Stimulated activated CD8-positive, alpha-beta memory T cell treated with anti-CD3 and anti-CD28 coated beads, Interleukin-4, amount 100 ng/mL, for 48 hours (primary cell): ENCODE data around the gene NRIP1.
A peak's percentile ranks its signal among the peaks of the same experiment; 100 is the strongest.

Experiments used
- DNase-seq: peaks from one replicate; pipeline ENCODE4 v3.0.0-alpha.2; 2020

The NRIP1 gene

GRCh38 chr21:15063814-15064575 is 805 bp downstream of the NRIP1 start:
- DNase-seq: peak; percentile 43

GRCh38 chr21:15063081-15063813 is 1.6 kb downstream of the NRIP1 start:
- peak; percentile 39 for DNase-seq

- no peak for DNase-seq
Observed at GRCh38 chr21:15062606-15062965, 2.2 kb downstream of the NRIP1 start.

GRCh38 chr21:15061747-15062605 is 2.8 kb downstream of the NRIP1 start:
- DNase-seq: no peak

GRCh38 chr21:15061279-15061678 is 3.5 kb downstream of the NRIP1 start:
- DNase-seq: no peak

- no peak for DNase-seq
Observed at GRCh38 chr21:15060543-15061175, 4.1 kb downstream of the NRIP1 start.

- DNase-seq: no peak
Observed at GRCh38 chr21:15059397-15059796, 5.4 kb downstream of the NRIP1 start.

- no peak for DNase-seq
Observed at GRCh38 chr21:15058854-15059263, 5.9 kb downstream of the NRIP1 start.

- peak; percentile 26 for DNase-seq
Observed at GRCh38 chr21:15057285-15057684, 7.5 kb downstream of the NRIP1 start.

- DNase-seq: no peak
Observed at GRCh38 chr21:15054606-15055239, 10.1 kb downstream of the NRIP1 start.

- DNase-seq: no peak
Observed at GRCh38 chr21:15054089-15054488, 10.7 kb downstream of the NRIP1 start.

- no peak for DNase-seq
Observed at GRCh38 chr21:15053500-15053899, 11.3 kb downstream of the NRIP1 start.

- DNase-seq: no peak
Observed at GRCh38 chr21:15052459-15052763, 12.4 kb downstream of the NRIP1 start.

GRCh38 chr21:15051644-15052458 is 12.9 kb downstream of the NRIP1 start:
- no peak for DNase-seq

- no peak for DNase-seq
Observed at GRCh38 chr21:15050568-15051377, 14.0 kb downstream of the NRIP1 start.

GRCh38 chr21:15045017-15045416 is 19.8 kb downstream of the NRIP1 start:
- no peak for DNase-seq

- DNase-seq: no peak
Observed at GRCh38 chr21:15042531-15042930, 22.3 kb downstream of the NRIP1 start.

GRCh38 chr21:15039607-15040299 is 25.0 kb downstream of the NRIP1 start:
- no peak for DNase-seq

- no peak for DNase-seq
Observed at GRCh38 chr21:15037900-15038293, 26.9 kb downstream of the NRIP1 start.
